Measurements from ENCODE around the gene IL15RA. TPM values are rescaled to one million over a fixed set of nuclear protein-coding genes. Genes with fewer than 3 reads are reported as not detected.

The IL15RA gene
- total and polyA plus RNA-seq, 2 donors (not counting 3 experiments of a cell fraction or from before 2014, with no cell fraction given), result 18.8 to 20.6 TPM

DNA sequence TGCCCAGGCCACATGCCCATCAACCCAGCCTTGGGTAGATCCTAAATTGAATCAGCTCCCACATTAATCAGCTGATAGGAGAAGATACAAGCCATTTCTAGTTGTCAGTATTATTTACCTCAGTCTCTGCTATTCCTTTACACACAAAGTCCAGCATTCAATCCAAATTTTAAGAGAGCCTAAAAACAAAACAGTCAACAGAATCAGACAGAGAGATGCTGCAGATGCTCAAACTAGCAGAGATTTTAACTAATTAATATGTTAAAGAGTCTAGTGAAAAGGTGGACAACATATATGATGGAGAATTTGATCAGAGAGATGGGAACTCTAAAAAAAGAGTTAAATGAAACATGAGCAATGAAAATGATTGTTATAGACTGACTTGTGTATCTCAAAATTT, 14.4 kb upstream of the IL15RA start:
- intact Hi-C loops (cut with micrococcal nuclease), result no loop called here
- no peak overlapping the region for H2AFZ ChIP-seq (ENCODE audit: low read depth, low read length)
- H3K9me1 ChIP-seq (replicated peaks; ENCODE audit: control insufficient read depth, extremely low read depth, insufficient read depth, low read length), result no peaks in the 10 kb centered on the region
- no peaks in the 10 kb centered on the region for H3K36me3 ChIP-seq (ENCODE audit: control insufficient read depth in 2 of 2, extremely low read depth in 1 of 2, insufficient read depth in 2 of 2, low read length in 2 of 2)
- CTCF ChIA-PET, result no interaction called here
- H3K4me3 ChIP-seq (replicated peaks in 1 of 3; ENCODE audit: insufficient read depth in 1 of 3, low read depth in 1 of 3, low read length in 3 of 3), result no peak overlapping the region
- no peak for DNase-seq (ENCODE audit: low read depth, low spot score)
- no peaks in the 10 kb centered on the region for H3K4me1 ChIP-seq (ENCODE audit: control insufficient read depth, extremely low read depth, insufficient read depth, low read length)
- no peak for FAIRE-seq
- dilution Hi-C loops (cut with MboI; ENCODE audit: extremely low pct_ligation_motif_present, low sequenced_read_pairs), result no loop called here
- H3K9ac ChIP-seq (replicated peaks; ENCODE audit: extremely low read depth, insufficient read depth, low read length), result no peak overlapping the region
- POLR2A ChIA-PET, result no interaction called here
- H4K20me1 ChIP-seq (replicated peaks; ENCODE audit: control insufficient read depth, extremely low read depth, insufficient read depth, low read length), result no peaks in the 10 kb centered on the region
- no peak overlapping the region for H3K4me2 ChIP-seq (ENCODE audit: insufficient read depth, low read length)
- no peak overlapping the region for H3K27ac ChIP-seq (ENCODE audit: insufficient read depth, low read depth, low read length)
- peaks cover 4 to 6% of the 10 kb centered on the region in 2 experiments for H3K27me3 ChIP-seq (ENCODE audit: control insufficient read depth in 2 of 2, insufficient read depth in 2 of 2, low read length in 2 of 2)
- TF ChIP-seq EZH2 (IDR thresholded peaks at IDR 0.05; ENCODE audit: borderline replicate concordance, low read depth, low read length, severe bottlenecking) (no peak), JUN (IDR thresholded peaks at IDR 0.05; ENCODE audit: borderline replicate concordance, insufficient read depth, insufficient read length, low read depth) (no peak), POLR2AphosphoS5 (IDR thresholded peaks at IDR 0.05; ENCODE audit: insufficient read depth, low read depth, low read length) (no peak), MYC (IDR thresholded peaks at IDR 0.05; ENCODE audit: low read depth, low read length) (no peak), FOS (IDR thresholded peaks at IDR 0.05; ENCODE audit: borderline replicate concordance, insufficient read depth, low read length) (no peak), POLR2A (IDR thresholded peaks at IDR 0.05; ENCODE audit: low read depth, low read length) (no peak), GATA2 (IDR thresholded peaks at IDR 0.05; ENCODE audit: insufficient read depth, insufficient read length, low read depth, low read length) (no peak)
- TF ChIP-seq, protein P1, sequence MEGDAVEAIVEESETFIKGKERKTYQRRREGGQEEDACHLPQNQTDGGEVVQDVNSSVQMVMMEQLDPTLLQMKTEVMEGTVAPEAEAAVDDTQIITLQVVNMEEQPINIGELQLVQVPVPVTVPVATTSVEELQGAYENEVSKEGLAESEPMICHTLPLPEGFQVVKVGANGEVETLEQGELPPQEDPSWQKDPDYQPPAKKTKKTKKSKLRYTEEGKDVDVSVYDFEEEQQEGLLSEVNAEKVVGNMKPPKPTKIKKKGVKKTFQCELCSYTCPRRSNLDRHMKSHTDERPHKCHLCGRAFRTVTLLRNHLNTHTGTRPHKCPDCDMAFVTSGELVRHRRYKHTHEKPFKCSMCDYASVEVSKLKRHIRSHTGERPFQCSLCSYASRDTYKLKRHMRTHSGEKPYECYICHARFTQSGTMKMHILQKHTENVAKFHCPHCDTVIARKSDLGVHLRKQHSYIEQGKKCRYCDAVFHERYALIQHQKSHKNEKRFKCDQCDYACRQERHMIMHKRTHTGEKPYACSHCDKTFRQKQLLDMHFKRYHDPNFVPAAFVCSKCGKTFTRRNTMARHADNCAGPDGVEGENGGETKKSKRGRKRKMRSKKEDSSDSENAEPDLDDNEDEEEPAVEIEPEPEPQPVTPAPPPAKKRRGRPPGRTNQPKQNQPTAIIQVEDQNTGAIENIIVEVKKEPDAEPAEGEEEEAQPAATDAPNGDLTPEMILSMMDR (IDR thresholded peaks at IDR 0.05; ENCODE audit: extremely low read depth in 1 of 2, insufficient read depth in 1 of 2, low read depth in 1 of 2, low read length in 2 of 2), result no peak
- TF ChIP-seq, protein P2, sequence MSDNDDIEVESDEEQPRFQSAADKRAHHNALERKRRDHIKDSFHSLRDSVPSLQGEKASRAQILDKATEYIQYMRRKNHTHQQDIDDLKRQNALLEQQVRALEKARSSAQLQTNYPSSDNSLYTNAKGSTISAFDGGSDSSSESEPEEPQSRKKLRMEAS (IDR thresholded peaks at IDR 0.05; ENCODE audit: insufficient read depth, insufficient read length), result no peak
- no TSS peak for BruUV-seq (replicated peaks)
- no peaks in the 10 kb centered on the region for H3K79me2 ChIP-seq (ENCODE audit: control insufficient read depth, insufficient read depth, low read length)
- H3K9me3 ChIP-seq (replicated peaks; ENCODE audit: control insufficient read depth, insufficient read depth, low read length), result no peaks in the 10 kb centered on the region

All from endothelial cell of umbilical vein (primary cell).